OCI-LY7 (cell line): ENCODE measurements around the gene EIF4E3.

Experiments
- EZH2phosphoT487 ChIP-seq: fragments of 200-600 bp; sonication (generic); IDR thresholded peaks from 2 replicates; pipeline ENCODE4 v1.6.1; 2018; ENCODE audit warnings: low read depth, borderline replicate concordance, mild to moderate bottlenecking, mixed run types, antibody characterized with exemption, low read length, moderate library complexity, mixed read lengths
- TF ChIP-seq, protein P1 (sequence below): fragments of 200-600 bp; sonication (generic); conservative IDR thresholded peaks from 2 replicates; pipeline ENCODE4 v1.5.1; 2014; ENCODE audit warnings: mild to moderate bottlenecking, antibody characterized with exemption, low read length, moderate library complexity, mixed read lengths

DNA sequence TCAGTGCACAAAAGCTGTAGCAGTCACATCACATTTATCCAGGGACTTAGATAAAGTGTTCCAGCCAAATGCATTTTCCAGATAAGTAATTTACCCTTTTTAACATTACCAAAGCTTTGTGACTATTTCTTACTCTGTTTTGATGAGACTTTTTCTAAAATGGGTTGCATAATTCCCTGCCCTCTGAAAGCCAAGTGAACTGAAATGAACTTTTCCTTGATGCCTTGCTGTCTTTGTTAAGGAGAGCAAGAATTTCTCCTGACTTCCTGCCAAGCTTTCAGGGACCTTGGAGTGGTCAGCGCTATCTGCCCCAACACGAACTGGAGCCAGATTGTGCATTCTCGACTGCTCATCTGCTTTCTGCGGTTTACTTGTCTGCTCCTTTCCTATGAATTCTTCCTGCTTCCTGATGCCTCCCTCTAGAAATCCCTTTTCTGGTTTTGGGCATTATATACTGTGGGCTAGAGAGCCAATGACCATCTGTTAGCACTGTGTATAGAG lies 34.8 kb downstream of the EIF4E3 start:
- TF ChIP-seq, protein P1, sequence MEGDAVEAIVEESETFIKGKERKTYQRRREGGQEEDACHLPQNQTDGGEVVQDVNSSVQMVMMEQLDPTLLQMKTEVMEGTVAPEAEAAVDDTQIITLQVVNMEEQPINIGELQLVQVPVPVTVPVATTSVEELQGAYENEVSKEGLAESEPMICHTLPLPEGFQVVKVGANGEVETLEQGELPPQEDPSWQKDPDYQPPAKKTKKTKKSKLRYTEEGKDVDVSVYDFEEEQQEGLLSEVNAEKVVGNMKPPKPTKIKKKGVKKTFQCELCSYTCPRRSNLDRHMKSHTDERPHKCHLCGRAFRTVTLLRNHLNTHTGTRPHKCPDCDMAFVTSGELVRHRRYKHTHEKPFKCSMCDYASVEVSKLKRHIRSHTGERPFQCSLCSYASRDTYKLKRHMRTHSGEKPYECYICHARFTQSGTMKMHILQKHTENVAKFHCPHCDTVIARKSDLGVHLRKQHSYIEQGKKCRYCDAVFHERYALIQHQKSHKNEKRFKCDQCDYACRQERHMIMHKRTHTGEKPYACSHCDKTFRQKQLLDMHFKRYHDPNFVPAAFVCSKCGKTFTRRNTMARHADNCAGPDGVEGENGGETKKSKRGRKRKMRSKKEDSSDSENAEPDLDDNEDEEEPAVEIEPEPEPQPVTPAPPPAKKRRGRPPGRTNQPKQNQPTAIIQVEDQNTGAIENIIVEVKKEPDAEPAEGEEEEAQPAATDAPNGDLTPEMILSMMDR = no peak
- TF ChIP-seq EZH2phosphoT487 = no peak
